Kidney epithelial cell (primary cell): Measurements from ENCODE around the gene LCE1C. TPM values are rescaled to one million over a fixed set of nuclear protein-coding genes. Genes with fewer than 3 reads are reported as not detected.

ENCODE experiments used
- DNase-seq: peaks from one replicate; pipeline ENCODE4 v3.0.0-alpha.2; 2010; ENCODE audit warnings: low read depth
- H3K27me3 ChIP-seq: 2 replicates; pipeline ENCODE4 v1.6.0; 2011; ENCODE audit warnings: low read length; ENCODE audit not compliant: control insufficient read depth, insufficient read depth
- H3K36me3 ChIP-seq: 2 replicates; pipeline ENCODE4 v1.5.1; 2011; ENCODE audit warnings: low read length; ENCODE audit not compliant: control insufficient read depth, insufficient read depth
- H3K4me3 ChIP-seq: 2 replicates; pipeline ENCODE4 v1.5.1; 2011; ENCODE audit warnings: low read depth, mild to moderate bottlenecking, control low read depth, low read length
- CTCF ChIP-seq: IDR thresholded peaks from 2 replicates; pipeline ENCODE4 v1.5.1; 2011; ENCODE audit warnings: mild to moderate bottlenecking, moderate library complexity, low read length, control low read depth, inconsistent platforms; ENCODE audit not compliant: insufficient read depth, poor library complexity, severe bottlenecking
- total RNA-seq: library from RNA; depleted of rRNA; stranded (reverse); fragments of >200 nt; gene quantifications from 2 replicates; pipeline ENCODE4 v1.2.3, GENCODE V29; 2015

The LCE1C gene
- total RNA-seq = not detected in 2 replicates

DNA sequence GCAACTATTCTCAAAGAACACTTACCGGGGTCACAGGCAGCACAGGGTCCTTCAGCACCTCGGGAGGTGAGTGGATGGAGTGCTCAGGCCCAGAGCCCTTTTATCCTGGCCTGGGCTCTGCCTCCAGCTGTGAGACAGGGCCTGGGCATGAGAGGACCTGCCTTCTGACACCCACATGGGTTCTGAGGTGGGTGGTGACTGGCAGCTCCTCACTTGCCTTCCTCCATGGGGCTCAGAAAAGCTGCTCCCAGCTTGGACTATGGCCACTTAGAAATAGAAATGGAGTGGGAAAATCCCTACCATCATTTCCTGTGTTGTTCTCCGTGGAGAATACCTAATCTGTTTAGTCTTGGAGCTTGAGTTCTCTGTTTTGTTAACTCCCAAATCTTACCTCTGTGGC, at the start of gene LCE1C:
TSS of gene LCE1C (minus strand) at position 76 of the 400 bp plus-strand sequence. CDS start 1,173 bp downstream, outside the sequence.
- DNase-seq = no peak
- no peak within 1 kb of the TSS for H3K4me3 ChIP-seq
- H3K27me3 ChIP-seq = no peaks in the 10 kb centered on the region
- H3K36me3 ChIP-seq = no peaks in the 10 kb centered on the region
- no peak for TF ChIP-seq CTCF

DNA sequence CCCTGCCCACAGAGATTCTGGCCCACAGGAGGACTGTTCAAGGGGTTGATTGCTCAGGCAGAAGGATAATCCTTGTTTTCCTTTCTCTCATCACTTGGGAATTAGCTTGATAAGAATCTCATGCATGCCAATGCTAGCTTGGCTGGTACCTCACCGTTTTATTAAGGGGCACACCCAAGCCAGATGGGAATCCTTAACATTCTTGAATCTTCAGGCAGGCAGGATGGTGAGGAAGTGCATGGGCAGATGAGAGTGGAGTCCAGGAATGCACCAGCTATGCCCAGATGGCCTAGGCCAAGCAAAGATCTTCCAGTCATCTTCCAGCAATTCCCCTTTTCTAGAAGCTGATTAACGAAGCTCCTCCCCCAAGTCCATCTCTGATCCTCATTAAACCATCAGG, 49.2 kb upstream of the LCE1C start:
- no peak for DNase-seq
- Histone ChIP-seq H3K27me3 (no peaks in the 10 kb centered on the region), H3K4me3 (no peak overlapping the region), H3K36me3 (no peaks in the 10 kb centered on the region)
- no peak for TF ChIP-seq CTCF

- no peaks in the 10 kb centered on the region for H3K36me3 ChIP-seq
- TF ChIP-seq CTCF = no peak
- no peaks in the 10 kb centered on the region for H3K27me3 ChIP-seq
- no peak for DNase-seq
- no peak within 1 kb of the TSS for H3K4me3 ChIP-seq
These were observed 36.1 kb upstream of the LCE1C start, which contains the start of gene LCE6A for GRCh38 chr1:152842556-152842955. Gene LCE6A (plus strand): TSS chr1:152842856. CDS start chr1:152843521, 665 bp downstream.

DNA sequence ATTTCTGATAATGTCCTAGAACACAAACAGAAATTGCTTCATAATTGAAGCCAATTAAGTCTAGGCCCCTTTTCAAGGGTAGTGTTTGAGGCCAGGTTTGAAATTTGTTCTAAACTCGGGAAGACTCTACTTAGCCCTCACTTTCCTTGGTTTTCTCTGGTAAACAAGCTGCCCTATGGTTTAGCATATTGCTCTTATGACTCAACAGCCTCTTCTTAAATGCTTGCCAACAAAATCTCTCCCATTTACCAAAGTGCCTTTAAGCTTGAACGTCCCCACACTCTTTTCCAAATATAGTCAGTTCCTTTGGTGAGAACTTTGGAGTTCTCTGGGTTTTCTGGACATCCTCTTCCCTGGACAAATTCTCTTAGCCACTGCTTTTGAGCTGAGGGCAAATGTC, 30.4 kb upstream of the LCE1C start:
- Histone ChIP-seq H3K36me3 (no peaks in the 10 kb centered on the region), H3K27me3 (no peaks in the 10 kb centered on the region), H3K4me3 (no peak overlapping the region)
- TF ChIP-seq CTCF = no peak
- no peak for DNase-seq

DNA sequence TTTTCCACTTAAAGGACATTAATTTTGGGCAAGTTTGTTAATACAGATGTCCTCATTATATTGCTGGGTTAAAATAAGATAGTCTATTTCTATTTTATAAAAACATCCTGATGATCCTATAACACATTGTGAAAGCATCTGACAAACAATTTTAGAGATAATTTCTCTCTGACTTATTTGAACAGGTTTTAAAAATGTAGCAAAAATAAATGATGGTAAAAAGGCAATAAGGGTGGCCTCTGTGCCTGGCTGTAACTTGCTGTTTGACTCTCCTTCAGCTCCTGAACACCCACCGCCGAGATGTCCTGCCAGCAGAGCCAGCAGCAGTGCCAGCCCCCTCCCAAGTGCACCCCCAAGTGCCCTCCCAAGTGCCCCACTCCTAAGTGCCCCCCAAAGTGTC, 20.7 kb upstream of the LCE1C start, which contains the start of gene LCE1A:
TSS of gene LCE1A (plus strand) at position 301 of the 400 bp plus-strand sequence. CDS start at position 301, 0 bp downstream.
- no peaks in the 10 kb centered on the region for H3K27me3 ChIP-seq
- no peaks in the 10 kb centered on the region for H3K36me3 ChIP-seq
- no peak within 1 kb of the TSS for H3K4me3 ChIP-seq
- TF ChIP-seq CTCF = no peak
- no peak for DNase-seq

GRCh38 chr1:152824964-152825363, 18.5 kb upstream of the LCE1C start:
- no peak for TF ChIP-seq CTCF
- no peaks in the 10 kb centered on the region for H3K27me3 ChIP-seq
- no peak overlapping the region for H3K4me3 ChIP-seq
- no peak for DNase-seq
- H3K36me3 ChIP-seq = no peaks in the 10 kb centered on the region
